ENCODE measurements around the gene TMOD2.

DNA sequence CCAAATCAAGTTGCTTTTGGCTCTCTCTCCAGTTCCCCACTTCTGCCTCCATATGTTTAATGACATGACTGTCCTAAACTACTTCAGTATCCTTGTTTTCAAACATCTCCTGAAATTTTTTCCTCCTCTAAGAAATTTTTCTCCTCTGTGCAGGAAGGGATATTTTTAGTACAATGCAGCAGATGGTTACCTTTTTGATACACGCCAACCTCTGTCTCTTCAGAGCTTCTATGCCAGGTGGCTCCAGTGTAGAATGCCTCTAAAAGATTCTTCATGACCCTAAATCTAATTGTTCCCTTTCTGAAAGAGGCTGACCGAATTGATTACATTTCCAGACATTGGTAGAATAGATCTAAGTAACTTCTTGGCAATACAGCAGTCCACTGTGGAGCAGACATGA, 111.7 kb downstream of the TMOD2 start:
- TF ChIP-seq, protein P1, sequence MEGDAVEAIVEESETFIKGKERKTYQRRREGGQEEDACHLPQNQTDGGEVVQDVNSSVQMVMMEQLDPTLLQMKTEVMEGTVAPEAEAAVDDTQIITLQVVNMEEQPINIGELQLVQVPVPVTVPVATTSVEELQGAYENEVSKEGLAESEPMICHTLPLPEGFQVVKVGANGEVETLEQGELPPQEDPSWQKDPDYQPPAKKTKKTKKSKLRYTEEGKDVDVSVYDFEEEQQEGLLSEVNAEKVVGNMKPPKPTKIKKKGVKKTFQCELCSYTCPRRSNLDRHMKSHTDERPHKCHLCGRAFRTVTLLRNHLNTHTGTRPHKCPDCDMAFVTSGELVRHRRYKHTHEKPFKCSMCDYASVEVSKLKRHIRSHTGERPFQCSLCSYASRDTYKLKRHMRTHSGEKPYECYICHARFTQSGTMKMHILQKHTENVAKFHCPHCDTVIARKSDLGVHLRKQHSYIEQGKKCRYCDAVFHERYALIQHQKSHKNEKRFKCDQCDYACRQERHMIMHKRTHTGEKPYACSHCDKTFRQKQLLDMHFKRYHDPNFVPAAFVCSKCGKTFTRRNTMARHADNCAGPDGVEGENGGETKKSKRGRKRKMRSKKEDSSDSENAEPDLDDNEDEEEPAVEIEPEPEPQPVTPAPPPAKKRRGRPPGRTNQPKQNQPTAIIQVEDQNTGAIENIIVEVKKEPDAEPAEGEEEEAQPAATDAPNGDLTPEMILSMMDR (IDR thresholded peaks at IDR 0.05), result no peak
- no peak for TF ChIP-seq ZFX (IDR thresholded peaks at IDR 0.05; ENCODE audit: borderline replicate concordance)
